Inflammatory macrophage (primary cell): ENCODE results near the gene B4GALNT1.
A peak's percentile ranks its signal among the peaks of the same experiment; 100 is the strongest.
"Not testable (repeated sequence)": the region's sequence is repeated elsewhere in the genome, so short reads cannot be mapped to it uniquely, and the experiment has no call there.

Experiments used
- DNase-seq, 2 donors: peaks; one replicate each; pipeline ENCODE4 v3.0.0-alpha.2; 2020 to 2022

Gene B4GALNT1

DNA sequence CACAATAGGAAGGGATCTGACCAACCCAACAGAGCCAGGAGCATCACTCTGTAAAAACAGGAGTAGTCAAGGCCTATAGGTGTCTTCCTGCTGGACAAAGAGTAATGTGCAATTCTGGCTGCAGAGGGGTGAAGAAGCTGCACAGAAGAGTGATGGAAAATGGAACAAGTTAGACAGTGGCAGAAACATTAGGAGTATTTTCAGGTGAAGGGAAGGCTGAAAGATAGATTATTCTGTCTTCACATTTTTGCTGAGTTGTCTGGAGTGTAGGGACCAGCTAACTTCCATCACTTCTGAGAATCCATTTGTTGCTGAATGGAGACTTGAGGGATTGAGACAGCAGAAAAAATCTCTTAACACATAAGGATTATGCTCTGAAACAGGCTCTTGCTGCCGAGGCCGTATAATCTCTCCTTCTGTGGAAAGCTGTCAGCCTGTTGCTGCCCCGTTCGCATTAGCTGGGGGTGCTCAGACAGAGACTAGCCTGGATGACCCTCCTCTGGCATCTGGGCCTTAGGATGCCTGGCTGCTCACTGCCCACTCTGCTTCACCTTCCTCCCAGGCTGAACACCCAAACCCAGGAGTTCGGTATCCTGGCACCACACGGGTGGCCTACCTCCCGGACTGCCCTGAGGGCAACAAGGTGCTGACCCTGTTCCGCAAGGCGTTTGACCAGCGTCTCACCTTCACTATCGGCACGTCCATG is 24.9 kb downstream of the B4GALNT1 start:
- DNase-seq, result no peak

DNA sequence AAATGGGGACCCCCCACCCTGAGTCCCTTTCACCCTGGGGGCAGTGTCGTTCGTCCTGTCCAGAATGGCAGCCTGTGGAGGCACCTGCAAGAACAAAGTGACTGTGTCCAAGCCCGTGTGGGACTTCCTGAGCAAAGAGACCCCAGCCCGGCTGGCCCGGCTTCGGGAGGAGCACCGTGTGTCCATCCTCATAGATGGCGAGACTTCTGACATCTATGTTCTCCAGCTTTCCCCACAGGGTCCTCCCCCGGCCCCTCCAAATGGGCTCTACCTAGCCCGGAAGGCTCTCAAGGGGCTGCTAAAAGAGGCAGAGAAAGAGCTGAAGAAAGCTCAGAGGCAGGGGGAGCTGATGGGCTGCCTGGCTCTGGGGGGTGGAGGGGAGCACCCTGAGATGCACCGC is 26.2 kb downstream of the B4GALNT1 start:
- no peak for DNase-seq

DNA sequence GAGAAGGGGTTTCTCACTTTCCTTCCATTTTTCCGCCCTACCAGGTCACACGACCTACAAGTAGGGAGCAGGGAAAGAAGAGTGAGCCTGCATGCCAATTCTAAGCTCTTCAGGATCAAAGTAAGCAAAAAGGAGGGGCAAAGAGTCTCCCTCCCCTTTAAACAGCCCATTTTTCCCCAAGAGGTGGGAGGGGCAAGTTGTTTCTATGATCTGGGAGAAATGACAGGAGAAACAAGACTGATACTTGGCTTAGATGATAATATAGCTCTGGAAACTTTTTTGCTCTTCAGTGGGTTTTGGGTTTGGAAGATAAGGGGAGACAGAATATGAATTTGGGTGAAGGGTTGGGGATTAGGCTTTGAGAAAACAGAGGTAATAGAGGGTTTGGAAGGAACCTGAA is 26.6 kb downstream of the B4GALNT1 start:
- no peak for DNase-seq

DNA sequence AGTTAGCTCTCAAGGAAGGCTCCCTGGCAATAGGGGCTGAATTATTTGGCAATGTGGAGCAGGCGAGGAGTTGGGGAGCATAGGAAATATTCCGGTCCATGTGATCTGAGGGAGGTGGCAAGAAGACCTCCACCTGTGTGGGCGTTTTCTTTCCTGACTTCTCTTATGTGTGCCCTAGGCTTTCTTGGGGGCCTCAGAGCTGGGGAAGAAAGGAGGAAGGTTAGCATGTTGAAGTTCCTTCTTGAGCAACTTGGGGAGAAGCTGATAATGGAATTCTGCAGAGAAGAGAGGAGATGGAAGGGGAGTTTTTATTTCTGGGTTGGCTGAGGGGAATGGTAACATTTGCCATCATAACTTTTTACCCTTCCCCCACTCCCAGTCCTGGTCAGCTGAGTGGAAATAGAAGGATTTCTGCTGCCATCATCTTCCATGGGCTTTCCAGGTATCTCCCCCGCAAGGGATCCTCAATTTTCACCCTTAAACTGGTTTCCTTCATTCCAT is 27.1 kb downstream of the B4GALNT1 start:
- no peak for DNase-seq

DNA sequence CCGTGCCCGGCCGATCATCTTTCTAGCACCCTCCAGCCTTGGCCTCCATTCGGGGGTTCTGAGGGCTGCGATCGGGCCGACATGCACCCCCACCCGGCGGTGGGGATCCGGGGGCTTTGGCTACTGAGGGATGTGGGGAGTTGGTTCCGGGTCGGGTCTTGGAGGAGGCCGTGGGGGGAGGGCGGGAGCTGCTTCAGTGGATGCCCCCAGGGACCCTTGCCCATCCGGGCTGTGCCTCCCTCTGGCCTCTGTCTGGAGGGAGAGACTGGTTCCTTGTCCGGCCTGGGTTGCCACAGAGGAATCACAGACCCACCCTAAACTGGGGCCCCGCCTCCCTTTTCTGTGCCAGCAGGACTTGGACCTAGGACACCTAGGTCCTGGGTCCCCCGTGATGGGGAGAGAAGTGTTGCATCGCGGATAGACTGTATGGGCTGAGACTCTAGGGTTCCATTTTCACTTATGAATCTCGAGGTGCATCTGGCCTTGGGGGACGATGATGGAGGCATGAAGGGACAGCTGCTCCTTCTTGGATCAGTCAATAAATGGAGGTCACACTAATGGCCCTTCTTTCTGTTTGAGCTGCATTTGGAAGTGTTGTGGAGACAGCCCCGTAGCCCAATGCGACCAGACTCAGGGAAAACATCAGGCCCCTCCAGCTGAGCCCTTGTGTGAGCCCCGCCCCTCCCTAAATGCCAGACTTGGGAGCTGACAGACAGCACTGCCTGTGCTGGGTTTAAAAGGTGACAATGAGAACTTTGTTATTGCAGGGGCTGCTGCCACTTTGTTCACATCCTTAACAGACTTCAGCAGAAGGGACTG is 27.8 kb downstream of the B4GALNT1 start:
- DNase-seq, result no peak

DNA sequence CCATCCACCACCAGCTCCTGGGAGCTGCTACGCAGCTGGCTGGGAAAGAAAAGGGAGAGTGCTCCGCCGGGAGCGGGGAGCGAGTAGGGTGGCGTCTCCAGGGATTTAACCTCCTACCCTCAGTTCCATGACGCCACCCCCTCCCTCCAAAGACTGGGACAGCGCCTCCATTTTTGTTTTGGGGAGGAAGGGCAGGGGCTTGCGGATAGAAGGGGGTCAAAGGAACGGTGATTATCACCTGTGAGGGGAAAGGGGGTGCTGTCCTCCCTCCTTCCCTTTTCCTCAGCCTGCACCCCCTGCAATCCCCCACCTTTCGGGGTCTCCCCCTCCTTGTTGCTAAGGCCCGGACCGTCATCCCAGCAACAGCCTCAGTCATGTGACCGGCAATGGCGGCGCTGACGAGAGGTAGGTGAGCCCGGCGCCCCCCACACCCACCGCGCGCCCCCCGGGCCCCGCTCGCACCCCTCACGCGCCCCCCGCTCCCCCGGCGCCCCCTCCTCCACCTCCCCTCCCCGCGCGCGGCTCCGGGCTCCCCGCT is 28.5 kb downstream of the B4GALNT1 start, which contains the start of gene DTX3:
Gene DTX3, plus strand, starts transcription at position 371 of the 538 bp plus-strand sequence. CDS start 1,694 bp downstream, outside the sequence.
- no peak for DNase-seq

DNA sequence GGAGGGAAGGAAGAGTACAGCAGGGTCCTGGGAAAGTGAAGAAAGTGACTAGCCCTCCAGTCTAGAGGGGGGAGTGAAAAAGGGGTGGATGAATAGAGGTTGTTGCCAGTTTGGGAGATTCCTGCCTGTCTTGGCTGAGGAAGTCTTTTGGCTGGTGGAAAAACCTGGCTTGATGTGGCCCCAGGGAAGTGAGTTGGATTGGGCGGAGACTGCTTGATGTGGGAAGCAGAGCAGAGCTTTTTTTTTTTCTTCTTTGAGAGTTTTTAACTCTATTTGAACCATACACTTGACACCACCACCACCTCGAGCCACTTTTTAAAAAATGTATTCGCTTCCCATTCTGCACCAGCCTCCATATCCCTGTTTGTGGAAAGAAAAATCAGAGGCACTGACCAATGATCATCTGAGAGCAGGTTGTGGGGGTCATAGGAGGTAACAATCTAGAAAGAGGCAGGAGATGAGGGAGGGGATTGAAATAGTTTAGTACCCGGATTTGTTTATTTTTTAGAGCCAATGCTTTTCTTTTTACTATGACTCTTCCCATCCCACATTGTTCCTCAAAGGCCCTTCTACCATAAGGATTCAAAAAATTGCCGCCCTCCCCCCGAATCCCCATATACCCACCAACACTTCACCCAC is 29.1 kb downstream of the B4GALNT1 start:
- no peak for DNase-seq

DNA sequence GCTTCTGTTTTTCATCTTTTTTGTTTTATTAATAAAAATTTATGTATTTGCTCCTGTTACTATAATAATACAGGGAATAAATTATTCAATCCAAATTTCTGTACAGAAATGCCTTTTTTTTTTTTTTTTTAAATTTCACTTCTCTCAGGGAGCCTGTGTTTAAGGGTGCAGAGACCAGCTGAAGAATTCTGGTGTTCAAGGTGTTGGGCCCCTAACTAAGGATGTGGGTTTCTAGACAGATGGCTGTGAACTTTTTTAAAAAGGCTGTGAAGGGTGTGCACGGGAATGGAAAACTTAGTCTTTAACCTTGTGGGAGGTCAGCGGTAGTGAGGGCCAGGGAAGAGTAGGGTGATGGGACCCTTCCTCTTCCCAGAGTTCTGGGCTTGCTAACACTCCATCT is 29.7 kb downstream of the B4GALNT1 start:
- DNase-seq, result no peak

DNA sequence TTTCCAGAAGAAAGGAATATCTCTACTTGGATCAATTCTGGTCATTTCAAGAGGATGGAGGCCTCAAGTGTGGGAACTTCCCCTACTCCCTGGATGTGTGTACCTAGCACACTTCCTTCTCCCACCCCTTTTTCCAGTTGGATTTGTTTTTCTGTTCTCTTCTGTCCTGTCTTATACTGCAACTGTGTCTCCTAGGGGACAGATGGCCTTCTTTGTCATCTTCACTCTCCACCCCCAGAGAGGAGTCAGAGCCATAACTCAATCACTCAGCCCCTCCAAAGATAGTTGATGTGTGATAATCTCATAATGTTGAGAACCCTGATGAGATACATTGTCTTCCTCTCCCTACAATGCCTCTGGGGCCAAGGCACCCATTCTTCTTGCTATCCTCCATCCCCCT is 30.5 kb downstream of the B4GALNT1 start:
- DNase-seq, result no peak

DNA sequence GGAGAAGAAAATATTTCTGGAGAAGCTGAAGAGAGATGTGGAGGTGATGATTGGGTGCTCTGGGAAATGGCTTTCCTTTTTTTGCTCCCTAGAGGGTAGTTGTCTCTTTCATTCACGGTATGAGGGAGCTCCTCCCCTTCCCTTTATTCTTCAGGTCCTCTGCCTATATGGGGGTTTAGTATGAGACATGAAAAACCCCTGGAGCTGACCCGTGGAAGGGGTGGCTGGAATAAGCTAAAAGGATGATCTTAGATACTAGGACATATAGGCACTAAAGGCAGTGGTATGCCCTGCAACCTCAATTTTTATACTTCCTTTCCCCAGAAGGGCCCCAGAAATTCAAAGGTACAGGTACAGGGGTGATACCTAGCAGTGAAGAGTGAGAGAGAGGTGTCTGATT is 32.6 kb downstream of the B4GALNT1 start:
- no peak for DNase-seq

DNA sequence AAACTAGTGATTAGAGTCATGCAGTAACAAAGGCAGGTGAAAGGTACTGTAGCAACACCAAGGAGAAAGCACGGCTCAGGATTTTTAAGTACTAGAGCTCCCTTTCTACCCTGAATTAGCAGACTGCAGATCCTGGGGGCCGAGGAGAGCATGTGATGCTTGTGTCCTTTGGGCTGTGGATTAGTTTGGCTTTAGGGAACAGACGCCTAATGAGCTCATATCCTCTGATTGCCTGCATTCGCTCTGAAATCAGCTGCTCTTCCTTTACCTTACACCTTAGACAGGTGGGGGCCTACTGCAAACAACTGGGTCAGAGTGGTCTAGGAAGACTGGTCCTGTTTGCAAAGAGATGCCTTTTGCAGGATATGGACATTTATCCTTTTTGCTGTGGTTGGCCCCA is 39.8 kb downstream of the B4GALNT1 start:
- DNase-seq, result no peak

DNA sequence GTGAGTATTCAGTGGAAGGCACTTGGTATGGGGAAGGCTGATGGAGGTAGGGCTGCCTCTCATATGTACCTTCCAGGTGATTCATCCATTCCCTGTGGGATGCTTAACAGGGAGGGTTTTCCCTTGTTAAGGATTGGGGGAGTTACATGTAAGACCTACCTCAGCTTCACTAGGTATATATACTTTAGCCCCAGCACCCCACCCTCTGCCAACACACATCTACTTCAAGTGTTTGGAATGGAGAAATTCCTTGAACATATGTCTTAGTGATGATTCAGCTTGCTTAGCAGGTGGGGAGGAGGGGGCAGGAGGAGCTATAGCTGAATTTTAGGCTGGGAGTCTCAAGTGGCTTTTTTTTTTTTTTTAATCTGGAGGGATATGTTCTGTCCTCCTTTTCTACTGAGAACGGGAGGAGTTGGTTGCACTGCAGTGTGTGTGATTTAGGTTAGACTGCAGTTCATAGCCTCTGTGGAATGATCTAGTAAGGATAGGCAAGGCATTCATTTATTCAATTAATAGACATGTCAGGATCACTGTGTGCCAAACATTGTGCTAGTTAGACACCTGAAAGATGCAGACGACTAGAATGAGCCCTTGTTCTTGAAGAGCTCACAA is 40.3 kb downstream of the B4GALNT1 start:
- DNase-seq, result no peak

DNA sequence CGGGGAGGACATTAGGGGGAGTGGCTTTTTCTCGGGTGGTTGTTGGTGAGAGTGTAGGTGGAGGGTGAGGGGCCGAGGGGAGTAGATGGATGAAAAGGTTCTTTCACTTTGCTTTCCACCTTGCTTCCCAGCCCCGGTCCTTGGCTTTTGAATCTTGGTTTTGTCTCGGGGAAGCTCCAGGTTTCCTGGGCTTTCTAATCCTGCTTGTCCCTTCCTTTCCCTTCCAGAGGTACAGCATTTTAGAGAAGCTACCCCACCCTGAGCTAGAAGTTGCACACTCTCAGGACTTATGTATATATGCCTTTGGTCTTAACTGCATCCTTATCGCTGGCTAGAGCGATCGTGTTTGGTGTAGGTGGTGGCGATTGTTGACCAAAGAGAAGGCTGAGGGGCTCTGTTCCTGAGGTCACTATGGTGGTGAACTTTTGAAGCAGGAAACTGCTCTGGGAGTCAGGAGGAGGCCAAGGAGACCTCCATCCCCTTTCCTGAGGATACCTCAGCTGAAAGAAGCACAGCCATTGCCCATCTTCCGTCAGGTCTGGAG is 41.1 kb downstream of the B4GALNT1 start:
- no peak for DNase-seq

DNA sequence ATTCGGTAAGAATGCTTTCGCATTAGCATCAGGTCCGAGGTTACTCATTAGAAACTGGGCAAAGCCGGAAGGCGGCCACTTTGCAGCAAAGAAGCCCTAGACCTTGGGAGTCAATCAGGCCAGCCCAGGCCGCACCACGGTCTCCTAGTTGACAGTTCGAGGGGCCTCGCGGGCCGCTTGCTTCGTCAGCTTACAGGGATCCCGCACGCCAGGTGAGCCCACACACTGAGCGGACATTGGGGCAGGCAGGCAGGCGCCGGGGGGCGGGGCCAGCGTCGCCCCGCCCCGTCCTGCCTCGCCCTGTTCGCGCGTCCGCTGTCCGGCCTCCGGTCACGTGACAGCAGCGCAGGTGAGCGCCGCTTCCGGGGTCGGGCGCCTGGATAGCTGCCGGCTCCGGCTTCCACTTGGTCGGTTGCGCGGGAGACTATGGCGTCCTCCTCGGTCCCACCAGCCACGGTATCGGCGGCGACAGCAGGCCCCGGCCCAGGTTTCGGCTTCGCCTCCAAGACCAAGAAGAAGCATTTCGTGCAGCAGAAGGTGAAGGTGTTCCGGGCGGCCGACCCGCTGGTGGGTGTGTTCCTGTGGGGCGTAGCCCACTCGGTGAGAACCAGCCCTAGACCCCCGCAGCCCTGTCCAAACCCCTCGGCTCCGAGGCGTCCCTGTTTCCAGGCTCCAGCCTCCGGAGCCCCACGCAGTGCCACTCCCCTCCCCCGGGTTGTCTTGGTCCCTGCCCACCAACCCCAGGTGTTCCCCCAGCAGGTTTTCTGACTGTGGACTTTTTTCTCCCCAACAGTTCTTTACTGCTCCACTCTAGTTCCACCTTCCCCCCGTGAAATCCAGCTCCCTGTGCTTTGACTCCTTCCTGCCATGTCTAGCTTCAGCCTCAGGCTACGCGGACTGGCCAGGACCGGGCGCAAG is 41.9 kb downstream of the B4GALNT1 start, which contains the start of gene PIP4K2C:
Gene PIP4K2C, plus strand, starts transcription at position 329 of the 918 bp plus-strand sequence. Its CDS starts 98 bp downstream, at position 427.
- peak; percentile 65 to 87 for DNase-seq

DNA sequence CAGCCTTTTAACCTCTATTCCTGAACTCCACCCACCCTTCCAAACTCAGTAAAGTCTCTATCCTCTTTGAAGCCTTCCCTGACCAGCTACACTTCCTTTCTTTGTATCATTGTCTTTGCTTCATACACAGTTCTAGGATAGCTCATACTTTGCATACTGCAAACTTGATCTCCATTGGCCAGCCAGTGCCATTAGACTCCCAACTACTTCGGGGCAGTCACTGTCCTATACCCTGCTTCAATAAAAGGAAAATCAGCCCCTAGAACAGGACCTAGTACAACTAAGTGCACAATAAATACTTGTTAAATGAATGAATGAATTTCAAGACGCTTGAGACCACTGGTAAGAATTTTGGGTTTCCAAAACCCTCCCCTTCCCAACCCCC is 42.5 kb downstream of the B4GALNT1 start:
- no peak for DNase-seq

DNA sequence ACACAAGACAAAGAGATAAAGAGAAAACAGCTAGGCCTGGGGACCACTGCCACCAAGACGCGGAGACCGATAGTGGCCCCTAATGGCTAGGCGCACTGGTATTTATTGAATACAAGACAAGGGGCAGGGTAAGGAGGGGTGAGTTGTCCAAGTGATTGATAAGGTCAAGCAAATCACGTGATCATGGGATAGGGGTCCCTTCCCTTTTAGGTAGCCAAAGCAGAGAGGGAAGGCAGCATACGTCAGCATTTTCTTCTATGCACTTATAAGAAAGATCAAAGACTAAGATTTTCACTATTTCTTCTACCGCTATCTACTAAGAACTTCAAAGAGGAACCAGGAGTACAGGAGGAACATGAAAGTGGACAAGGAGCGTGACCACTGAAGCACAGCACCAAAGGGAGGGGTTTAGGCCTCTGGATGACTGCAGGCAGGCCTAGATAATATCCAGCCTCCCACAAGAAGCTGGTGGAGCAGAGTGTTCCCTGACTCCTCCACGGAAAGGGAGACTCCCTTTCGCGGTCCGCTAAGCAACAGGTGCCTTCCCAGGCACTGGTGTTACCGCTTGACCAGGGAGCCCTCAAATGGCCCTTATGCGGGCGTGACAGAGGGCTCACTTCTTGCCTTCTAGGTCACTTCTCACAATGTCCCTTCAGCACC is 43.9 kb downstream of the B4GALNT1 start:
- DNase-seq, result not testable (repeated sequence)

DNA sequence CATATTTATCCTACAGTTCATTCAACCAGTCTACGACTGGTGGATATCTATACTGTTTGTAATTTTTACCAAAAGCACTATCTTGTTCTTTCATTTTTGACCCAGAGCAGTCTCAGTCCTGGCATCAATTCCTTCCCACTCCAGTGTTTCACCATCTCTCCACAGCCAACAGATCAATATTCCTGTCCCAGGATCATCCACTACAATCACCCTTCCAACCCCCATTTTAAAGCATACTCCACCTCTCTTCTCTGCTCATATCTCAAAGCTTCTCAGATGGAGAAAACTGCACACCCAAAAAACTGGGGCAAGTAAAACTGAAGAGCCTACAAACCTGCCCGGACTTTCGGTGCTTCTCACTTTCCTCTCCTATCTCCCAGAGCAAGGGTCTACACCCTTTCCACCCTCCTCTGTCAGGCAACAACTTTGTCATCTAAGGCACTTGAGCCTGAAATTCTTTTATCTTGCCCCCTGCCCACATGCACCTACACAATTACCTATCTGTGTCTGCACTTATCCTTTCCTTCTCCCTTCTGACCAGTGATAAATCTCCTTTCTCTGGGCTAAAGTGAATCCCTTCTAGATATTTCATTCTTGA is 46.1 kb downstream of the B4GALNT1 start:
- DNase-seq, result no peak

DNA sequence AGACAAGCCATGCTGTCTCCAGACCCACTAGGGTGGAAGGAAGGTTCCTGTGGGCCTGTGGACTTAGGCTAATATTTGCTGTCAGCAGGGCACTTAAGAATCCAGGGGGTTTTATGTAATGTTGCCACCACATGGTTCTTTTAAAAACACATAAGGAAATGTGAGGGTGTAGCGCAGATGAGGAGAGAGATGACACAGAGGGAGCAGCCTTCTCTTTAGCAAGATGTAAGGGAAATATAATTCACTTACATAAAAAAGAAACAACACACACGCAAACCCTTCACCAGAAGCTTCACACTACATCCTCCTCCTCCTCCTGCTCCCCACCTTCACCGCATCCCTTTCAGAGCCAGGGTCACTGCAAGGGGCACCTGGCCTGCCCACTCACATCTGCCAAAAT is 46.9 kb downstream of the B4GALNT1 start:
- no peak for DNase-seq

DNA sequence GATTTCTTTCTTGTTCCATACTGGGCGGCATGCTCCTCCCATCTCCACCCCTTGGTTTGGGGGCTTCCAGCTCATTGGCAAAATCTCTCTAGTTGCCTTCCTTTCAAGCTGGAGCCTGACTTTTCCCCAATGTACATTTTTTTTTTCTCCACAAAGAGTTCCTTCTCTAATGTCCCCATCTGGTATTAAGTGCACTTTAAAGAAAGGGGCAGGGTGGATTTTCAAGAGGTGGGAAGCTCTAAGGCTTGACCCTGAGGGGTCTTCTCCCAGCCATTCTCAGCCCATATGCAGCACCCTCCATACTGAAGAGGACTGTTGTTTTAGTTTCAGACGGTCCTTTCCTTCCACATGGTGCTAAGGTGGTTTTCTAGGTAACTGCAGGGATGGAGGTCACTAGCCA is 47.8 kb downstream of the B4GALNT1 start:
- DNase-seq, result no peak

DNA sequence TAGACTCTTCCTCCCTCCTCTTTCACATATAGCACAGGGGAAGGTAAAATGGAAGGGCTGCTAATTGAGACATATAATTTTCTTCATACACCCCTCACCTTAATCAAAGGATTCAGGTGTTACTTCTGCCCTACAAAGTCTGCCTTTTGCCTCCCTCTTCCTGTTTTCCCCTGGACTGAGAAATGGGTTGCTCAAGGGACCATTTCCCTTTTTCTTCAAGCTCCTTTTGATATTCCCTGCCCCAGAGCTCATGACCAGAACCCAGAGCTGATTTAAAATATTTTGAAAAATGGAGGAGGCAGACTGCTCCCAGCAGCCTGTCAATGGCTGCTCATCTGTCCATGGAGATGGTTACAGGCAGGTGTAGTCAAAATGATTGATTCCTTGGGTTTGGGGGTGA is 48.3 kb downstream of the B4GALNT1 start:
- peak; percentile 55 to 65 for DNase-seq
